Endodermal cell (in vitro differentiated cells): Measurements from ENCODE around the gene BRI3. TPM values are rescaled to one million over a fixed set of nuclear protein-coding genes. Genes with fewer than 3 reads are reported as not detected.

Experiments
- DNase-seq: peaks from one replicate; pipeline ENCODE4 v3.0.0-alpha.2; 2017
- H3K27ac ChIP-seq: 2 replicates; pipeline ENCODE4 v1.5.1; 2013; ENCODE audit warnings: mild to moderate bottlenecking, low read depth, low read length, moderate library complexity
- H3K27me3 ChIP-seq: 2 replicates; pipeline ENCODE4 v1.6.1; 2013; ENCODE audit warnings: mild to moderate bottlenecking, low read length, moderate library complexity; ENCODE audit not compliant: insufficient read depth, control insufficient read depth, poor library complexity, severe bottlenecking
- H3K36me3 ChIP-seq: 2 replicates; pipeline ENCODE4 v1.7.0; 2013; ENCODE audit warnings: mild to moderate bottlenecking, low read length, moderate library complexity; ENCODE audit not compliant: control insufficient read depth, insufficient read depth
- H3K4me1 ChIP-seq: one replicate; pipeline ENCODE4 v1.7.0; 2013; ENCODE audit warnings: low read length; ENCODE audit not compliant: control insufficient read depth, insufficient read depth
- H3K4me3 ChIP-seq: 2 replicates; pipeline ENCODE4 v1.5.1; 2013; ENCODE audit warnings: mild to moderate bottlenecking, low read length, moderate library complexity
- H3K9ac ChIP-seq: 2 replicates; pipeline ENCODE4 v1.6.1; 2013; ENCODE audit warnings: mild to moderate bottlenecking, low read length, moderate library complexity; ENCODE audit not compliant: poor library complexity, severe bottlenecking; ENCODE audit errors: extremely low read depth
- H3K9me3 ChIP-seq: 2 replicates; pipeline ENCODE4 v1.6.1; 2013; ENCODE audit warnings: mild to moderate bottlenecking, low read length, moderate library complexity; ENCODE audit not compliant: control insufficient read depth
- H3K27ac Mint-ChIP-seq: 2 replicates; pipeline ENCODE4 v1.8.0; 2020; ENCODE audit warnings: mixed read lengths
- H3K27me3 Mint-ChIP-seq: 2 replicates; pipeline ENCODE4 v1.8.0; 2021; ENCODE audit warnings: mild to moderate bottlenecking, mixed read lengths; ENCODE audit not compliant: insufficient read depth
- H3K36me3 Mint-ChIP-seq: 2 replicates; pipeline ENCODE4 v1.8.0; 2020; ENCODE audit warnings: low read depth, mixed read lengths
- H3K4me1 Mint-ChIP-seq: 2 replicates; pipeline ENCODE4 v1.8.0; 2020; ENCODE audit warnings: mixed read lengths
- H3K4me3 Mint-ChIP-seq: 2 replicates; pipeline ENCODE4 v1.8.0; 2020; ENCODE audit warnings: mild to moderate bottlenecking, moderate library complexity, mixed read lengths
- H3K9me3 Mint-ChIP-seq: 2 replicates; pipeline ENCODE4 v1.8.0; 2020; ENCODE audit warnings: mild to moderate bottlenecking, mixed read lengths
- CTCF ChIP-seq: fragments of 200-600 bp; sonication (generic); conservative IDR thresholded peaks from 2 replicates; pipeline ENCODE4 v1.5.0; 2021; ENCODE audit warnings: antibody characterized with exemption, mild to moderate bottlenecking
- WGBS, 2 experiments: methylation state at CpG; one replicate each; pipeline versions ENCODE4 v1.1.5 to v1.1.7; 2013; ENCODE audit warnings: missing lambda C conversion rate in 2 of 2, mixed read lengths in 1 of 2; ENCODE audit not compliant: insufficient coverage in 1 of 2, insufficient read length in 1 of 2; 5-methylcytosine and 5-hydroxymethylcytosine counted together
- total RNA-seq, 2 donors: library from RNA; stranded (reverse); fragmentation: NEBNext Ultra II Directional in 1 of 2; extraction: Animal tissue kit (Norgen Biotek cat#: 25700) in 1 of 2; gene quantifications; 2 replicates in 1 of 2; 3 replicates in 1 of 2; pipeline ENCODE4 v1.2.1, GENCODE V29; 2021

Gene BRI3
- total RNA-seq, 2 donors from 2014 or later, result 130 to 152 TPM

DNA sequence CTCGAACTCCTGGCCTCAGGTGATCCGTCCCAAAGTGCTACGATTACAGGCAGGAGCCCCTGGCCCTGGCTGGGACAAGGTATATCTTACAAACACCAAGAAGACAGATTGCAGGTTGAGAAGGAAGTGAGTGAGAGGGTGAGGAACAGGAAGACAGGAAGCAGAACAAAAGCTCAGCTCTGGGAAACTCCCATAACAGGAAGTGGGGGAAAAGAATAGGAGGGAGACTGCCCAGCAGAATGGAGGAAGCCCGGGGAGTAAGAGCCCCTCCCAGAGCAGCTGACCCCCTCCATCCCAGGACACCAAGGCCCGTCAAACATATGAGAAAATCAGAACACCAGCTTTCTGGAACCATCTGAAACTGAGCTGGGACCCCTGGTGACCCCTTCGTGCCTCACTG is 32.4 kb upstream of the BRI3 start:
- 73 to 85% methylated on average over 3 to 6 of the region's 6 CpGs for WGBS, 2 experiments
- Histone ChIP-seq H3K9me3 (no peaks in the 10 kb centered on the region), H3K9ac (no peak overlapping the region), H3K27ac (no peak overlapping the region), H3K27me3 (no peaks in the 10 kb centered on the region), H3K4me3 (no peak overlapping the region), H3K36me3 (no peaks in the 10 kb centered on the region), H3K4me1 (peaks cover 5% of the 10 kb centered on the region)
- TF ChIP-seq CTCF, result no peak
- Mint-ChIP-seq H3K4me1 (peaks cover 18% of the 10 kb centered on the region), H3K36me3 (peaks cover 7% of the 10 kb centered on the region), H3K9me3 (no peaks in the 10 kb centered on the region), H3K27ac (no peak overlapping the region), H3K4me3 (no peak overlapping the region), H3K27me3 (no peaks in the 10 kb centered on the region)
- no peak for DNase-seq

GRCh38 chr7:98250789-98251188 is 30.7 kb upstream of the BRI3 start:
- H3K27me3 ChIP-seq, result no peaks in the 10 kb centered on the region
- H3K4me1 ChIP-seq, result peaks cover 5% of the 10 kb centered on the region
- H3K4me3 Mint-ChIP-seq, result peak overlapping the region; percentile 90
- H3K4me3 ChIP-seq, result peak overlapping the region; percentile 87
- peaks cover 18% of the 10 kb centered on the region for H3K4me1 Mint-ChIP-seq
- 60 to 100% methylated on average over 1 to 3 of the region's 3 CpGs for WGBS, 2 experiments
- H3K36me3 Mint-ChIP-seq, result peaks cover 11% of the 10 kb centered on the region
- no peaks in the 10 kb centered on the region for H3K9me3 ChIP-seq
- H3K27ac Mint-ChIP-seq, result peak overlapping the region; percentile 35
- H3K27me3 Mint-ChIP-seq, result no peaks in the 10 kb centered on the region
- H3K9me3 Mint-ChIP-seq, result no peaks in the 10 kb centered on the region
- DNase-seq, result no peak
- no peak for TF ChIP-seq CTCF
- no peak overlapping the region for H3K27ac ChIP-seq
- no peaks in the 10 kb centered on the region for H3K36me3 ChIP-seq
- H3K9ac ChIP-seq, result peak overlapping the region; percentile 39

DNA sequence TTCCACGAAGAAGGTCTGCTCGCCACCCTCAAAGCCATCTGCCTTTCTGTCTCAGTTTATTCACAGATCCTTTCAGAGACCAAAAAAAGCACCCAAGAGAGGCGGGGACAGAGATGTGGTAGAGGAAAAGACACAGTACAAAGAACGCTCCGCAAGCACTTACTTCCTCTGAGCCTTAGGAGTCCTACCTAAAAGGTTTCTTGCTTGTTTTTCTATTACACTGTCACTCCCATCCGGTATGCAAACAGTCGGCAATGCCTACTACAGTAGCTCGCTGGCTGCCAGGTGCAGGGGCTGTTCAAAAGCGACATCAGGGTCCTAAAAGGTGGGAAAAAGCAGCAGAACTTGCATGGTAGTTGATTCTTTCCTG is 30.3 kb upstream of the BRI3 start:
- Mint-ChIP-seq H3K4me1 (peaks cover 18% of the 10 kb centered on the region), H3K27me3 (no peaks in the 10 kb centered on the region), H3K36me3 (peaks cover 11% of the 10 kb centered on the region), H3K4me3 (peak overlapping the region; percentile 90), H3K27ac (peak overlapping the region; percentile 83), H3K9me3 (no peaks in the 10 kb centered on the region)
- peak overlapping the region; percentile 87 for H3K4me3 ChIP-seq
- no peak for DNase-seq
- no peak for TF ChIP-seq CTCF
- WGBS, 2 experiments, result 15 to 20% methylated on average over 7 to 9 of the region's 9 CpGs
- H3K4me1 ChIP-seq, result peaks cover 5% of the 10 kb centered on the region
- H3K27me3 ChIP-seq, result no peaks in the 10 kb centered on the region
- no peaks in the 10 kb centered on the region for H3K9me3 ChIP-seq
- no peak overlapping the region for H3K27ac ChIP-seq
- H3K9ac ChIP-seq, result peak overlapping the region; percentile 39
- H3K36me3 ChIP-seq, result no peaks in the 10 kb centered on the region
